ENCODE results near the gene AHRR.
A peak's percentile ranks its signal among the peaks of the same experiment; 100 is the strongest.

Gene AHRR

DNA sequence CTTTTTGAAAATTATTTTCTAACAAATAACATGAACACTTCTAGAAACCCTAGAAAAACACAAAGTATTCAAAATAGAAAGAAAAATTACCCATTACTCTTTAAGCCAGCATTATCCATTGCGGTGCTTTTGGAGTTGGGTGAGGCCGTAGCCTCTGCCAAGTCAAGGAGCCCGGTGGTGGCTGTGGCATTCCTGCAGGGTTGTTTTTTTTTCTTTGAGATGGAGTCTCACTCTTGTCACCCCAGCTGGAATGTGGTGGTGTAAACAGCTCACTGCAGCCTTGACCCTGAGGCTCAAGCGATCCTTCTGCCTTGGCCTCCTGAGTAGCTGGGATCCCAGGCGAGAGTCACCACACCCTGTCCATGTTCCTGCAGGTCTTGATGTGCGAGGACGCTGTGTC is 8.2 kb upstream of the AHRR start:
- WGBS, 2 experiments (ENCODE audit: insufficient coverage in 2 of 2) = 93 to 100% methylated on average over 3 to 5 of the region's 7 CpGs
- no peaks in the 10 kb centered on the region for H3K4me1 ChIP-seq (ENCODE audit: control insufficient read depth, insufficient read depth, low read length, poor library complexity, severe bottlenecking)
- H3K4me3 ChIP-seq (ENCODE audit: extremely low read depth, insufficient read depth, low read length, poor library complexity, severe bottlenecking) = no peak overlapping the region
- H3K36me3 ChIP-seq (ENCODE audit: control insufficient read depth, insufficient read depth, low read length) = peaks cover 33% of the 10 kb centered on the region
- no peak overlapping the region for H3K27ac ChIP-seq (ENCODE audit: low read depth, low read length, severe bottlenecking)
- H3K9me3 ChIP-seq (ENCODE audit: control insufficient read depth, low read length) = no peaks in the 10 kb centered on the region

DNA sequence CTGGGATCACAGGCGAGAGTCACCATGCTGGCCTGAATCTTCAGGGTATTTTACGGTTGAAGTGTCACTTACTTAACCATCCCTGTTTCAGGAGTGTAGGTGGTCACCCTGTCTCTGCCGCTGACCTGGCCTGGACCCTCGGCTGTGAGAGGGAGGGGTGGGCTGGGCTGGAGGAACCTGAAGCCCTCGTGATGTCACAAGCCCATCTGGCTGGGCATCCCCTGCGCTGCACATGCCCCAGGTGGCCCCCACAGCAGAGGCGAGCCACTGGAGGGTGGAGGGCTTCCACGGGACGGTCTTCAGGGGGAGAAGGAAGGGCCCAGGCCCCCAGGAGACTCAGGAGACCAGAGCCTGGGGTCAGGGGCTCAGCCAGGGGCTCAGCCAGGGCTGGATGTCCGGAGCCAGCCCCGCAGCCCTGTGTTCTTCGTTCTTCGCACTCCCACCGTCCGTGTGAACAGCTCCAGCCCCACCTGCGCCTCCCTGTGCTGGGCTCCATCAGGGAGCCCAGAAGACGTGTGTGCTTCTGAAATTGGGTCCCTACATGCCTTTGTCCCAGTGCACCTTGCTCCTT is 7.6 kb upstream of the AHRR start:
- 82 to 85% methylated on average over 12 to 15 of the region's 17 CpGs for WGBS, 2 experiments (ENCODE audit: insufficient coverage in 2 of 2)
- Histone ChIP-seq H3K9me3 (ENCODE audit: control insufficient read depth, low read length) (no peaks in the 10 kb centered on the region), H3K36me3 (ENCODE audit: control insufficient read depth, insufficient read depth, low read length) (peaks cover 33% of the 10 kb centered on the region)

DNA sequence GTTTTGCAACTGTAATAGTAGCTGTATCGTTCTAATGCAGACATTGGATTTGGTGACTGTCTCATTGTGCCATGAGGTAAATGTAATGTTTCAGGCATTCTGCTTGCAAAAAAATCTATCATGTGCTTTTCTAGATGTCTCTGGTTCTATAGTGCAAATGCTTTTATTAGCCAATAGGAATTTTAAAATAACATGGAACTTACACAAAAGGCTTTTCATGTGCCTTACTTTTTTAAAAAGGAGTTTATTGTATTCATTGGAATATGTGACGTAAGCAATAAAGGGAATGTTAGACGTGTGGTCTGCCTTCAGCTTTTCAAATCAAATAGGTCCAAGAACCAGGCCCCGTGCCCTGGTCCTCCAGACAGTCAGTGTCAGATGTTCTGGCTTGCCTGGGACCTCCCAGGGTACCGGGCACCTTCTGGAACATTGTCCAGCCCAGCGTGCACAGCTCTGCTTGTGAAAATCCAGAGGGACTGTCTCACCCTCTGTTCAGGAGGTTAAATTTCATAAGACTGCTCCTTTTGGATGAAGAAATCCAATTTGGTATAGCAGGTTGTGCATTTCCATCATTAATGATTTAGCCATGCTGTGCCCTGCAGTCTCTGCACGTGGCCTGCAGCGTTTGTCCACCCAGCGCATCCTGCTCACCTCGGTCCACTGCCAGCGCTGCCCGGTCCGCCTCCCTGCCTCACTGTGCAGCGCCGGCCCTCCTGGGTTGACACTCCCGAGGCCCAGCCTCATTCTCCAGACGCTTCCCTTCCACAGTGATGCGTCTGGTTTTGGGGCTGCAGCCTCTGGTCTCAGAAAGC is 6.6 kb upstream of the AHRR start:
- no peaks in the 10 kb centered on the region for H3K9me3 ChIP-seq (ENCODE audit: control insufficient read depth, low read length)
- H3K4me3 ChIP-seq (ENCODE audit: extremely low read depth, insufficient read depth, low read length, poor library complexity, severe bottlenecking) = no peak overlapping the region
- H3K27ac ChIP-seq (ENCODE audit: low read depth, low read length, severe bottlenecking) = no peak overlapping the region
- H3K36me3 ChIP-seq (ENCODE audit: control insufficient read depth, insufficient read depth, low read length) = peaks cover 32% of the 10 kb centered on the region
- WGBS, 2 experiments (ENCODE audit: insufficient coverage in 2 of 2) = 95 to 97% methylated on average over 18 of the region's 18 CpGs
- H3K4me1 ChIP-seq (ENCODE audit: control insufficient read depth, insufficient read depth, low read length, poor library complexity, severe bottlenecking) = no peaks in the 10 kb centered on the region

More for the DNA sequence above, 7.6 kb upstream of the AHRR start:
- no peak overlapping the region for H3K27ac ChIP-seq (ENCODE audit: low read depth, low read length, severe bottlenecking)
- no peak overlapping the region for H3K4me3 ChIP-seq (ENCODE audit: extremely low read depth, insufficient read depth, low read length, poor library complexity, severe bottlenecking)
- no peaks in the 10 kb centered on the region for H3K4me1 ChIP-seq (ENCODE audit: control insufficient read depth, insufficient read depth, low read length, poor library complexity, severe bottlenecking)

DNA sequence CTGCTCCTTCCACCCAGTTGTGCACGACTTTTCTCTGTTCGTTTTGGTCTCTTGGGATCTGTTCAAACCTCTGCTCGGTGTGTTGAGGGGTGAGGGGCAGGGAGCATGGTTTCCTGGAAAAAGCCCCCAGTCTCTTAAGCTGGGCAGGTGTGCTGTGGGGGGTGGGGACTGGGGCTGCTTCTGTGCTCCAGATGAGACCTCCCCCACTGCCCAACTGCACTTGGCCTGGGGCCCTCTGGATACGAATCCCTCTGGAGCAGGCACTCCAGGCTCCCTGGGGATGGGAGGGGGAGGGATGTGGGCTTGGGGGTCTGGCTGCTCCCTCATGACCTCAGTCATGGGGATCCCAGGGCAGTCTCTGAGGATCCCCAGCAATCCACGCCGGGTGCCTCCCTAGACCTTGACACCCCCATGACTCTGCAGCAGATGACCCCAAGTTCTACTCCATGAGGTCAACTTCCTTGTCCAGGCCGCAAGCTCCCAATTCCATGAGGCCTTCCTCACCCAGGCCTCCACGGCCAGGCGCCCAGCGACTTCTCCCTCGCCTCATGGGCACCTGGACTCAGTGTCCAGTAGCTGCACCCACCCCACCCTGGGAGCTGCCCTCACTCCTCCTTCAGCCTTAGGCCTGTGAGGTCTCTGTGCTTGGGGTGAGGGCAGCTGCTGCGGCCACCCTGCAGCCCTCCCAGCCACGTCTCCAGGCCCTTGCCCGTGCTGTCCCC is 5.9 kb upstream of the AHRR start:
- no peaks in the 10 kb centered on the region for H3K4me1 ChIP-seq (ENCODE audit: control insufficient read depth, insufficient read depth, low read length, poor library complexity, severe bottlenecking)
- H3K4me3 ChIP-seq (ENCODE audit: extremely low read depth, insufficient read depth, low read length, poor library complexity, severe bottlenecking) = no peak overlapping the region
- no peak overlapping the region for H3K27ac ChIP-seq (ENCODE audit: low read depth, low read length, severe bottlenecking)
- 88 to 96% methylated on average over 8 to 12 of the region's 14 CpGs for WGBS, 2 experiments (ENCODE audit: insufficient coverage in 2 of 2)
- H3K36me3 ChIP-seq (ENCODE audit: control insufficient read depth, insufficient read depth, low read length) = peaks cover 29% of the 10 kb centered on the region
- no peaks in the 10 kb centered on the region for H3K9me3 ChIP-seq (ENCODE audit: control insufficient read depth, low read length)

DNA sequence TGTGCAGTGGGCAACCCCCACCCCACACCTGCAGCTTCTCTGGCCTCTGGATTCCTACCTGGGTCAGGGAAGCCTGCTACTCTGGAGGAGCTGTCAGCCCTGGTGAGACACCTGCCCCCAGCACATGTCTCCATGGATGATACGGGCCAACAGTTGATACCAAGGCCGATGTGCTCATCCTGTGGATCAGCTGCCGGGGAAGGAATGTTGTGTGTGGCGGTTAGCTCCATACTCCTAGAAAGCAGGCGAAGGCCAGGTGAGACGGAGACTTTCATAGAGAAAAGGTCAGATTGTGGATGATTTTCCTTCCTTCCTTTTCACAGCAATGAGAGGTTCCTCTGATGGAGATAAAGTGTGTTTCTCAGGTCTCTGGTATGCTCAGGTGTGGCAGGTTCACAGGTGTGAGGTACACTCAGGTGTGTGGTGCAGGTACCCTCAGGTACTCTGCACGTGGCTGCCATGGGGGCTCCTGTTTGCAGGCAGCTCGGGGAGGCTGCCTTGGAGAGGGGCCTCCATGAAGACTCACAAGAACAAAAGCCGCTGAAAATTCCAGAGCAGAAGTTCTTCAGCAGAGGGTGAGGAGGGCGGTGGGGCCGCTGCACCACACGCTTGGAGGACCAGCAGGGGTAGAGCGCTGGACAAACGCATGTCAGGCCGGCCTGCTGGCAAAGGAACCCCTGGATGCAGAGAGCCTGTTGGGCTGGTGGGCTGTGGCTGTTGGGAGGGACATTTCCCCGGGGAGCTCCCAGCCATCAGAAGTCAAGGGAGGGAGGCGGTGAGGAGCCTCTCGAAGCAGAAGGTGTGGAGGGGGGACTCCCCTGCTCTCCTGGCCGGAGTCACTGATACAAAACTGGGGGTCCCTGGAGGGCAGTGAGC is 5.1 kb upstream of the AHRR start:
- Histone ChIP-seq H3K9me3 (ENCODE audit: control insufficient read depth, low read length) (no peaks in the 10 kb centered on the region), H3K36me3 (ENCODE audit: control insufficient read depth, insufficient read depth, low read length) (peaks cover 21% of the 10 kb centered on the region), H3K4me1 (ENCODE audit: control insufficient read depth, insufficient read depth, low read length, poor library complexity, severe bottlenecking) (no peaks in the 10 kb centered on the region), H3K4me3 (ENCODE audit: extremely low read depth, insufficient read depth, low read length, poor library complexity, severe bottlenecking) (no peak overlapping the region), H3K27ac (ENCODE audit: low read depth, low read length, severe bottlenecking) (no peak overlapping the region)
- WGBS, 2 experiments (ENCODE audit: insufficient coverage in 2 of 2) = 91 to 92% methylated on average over 11 to 17 of the region's 19 CpGs

DNA sequence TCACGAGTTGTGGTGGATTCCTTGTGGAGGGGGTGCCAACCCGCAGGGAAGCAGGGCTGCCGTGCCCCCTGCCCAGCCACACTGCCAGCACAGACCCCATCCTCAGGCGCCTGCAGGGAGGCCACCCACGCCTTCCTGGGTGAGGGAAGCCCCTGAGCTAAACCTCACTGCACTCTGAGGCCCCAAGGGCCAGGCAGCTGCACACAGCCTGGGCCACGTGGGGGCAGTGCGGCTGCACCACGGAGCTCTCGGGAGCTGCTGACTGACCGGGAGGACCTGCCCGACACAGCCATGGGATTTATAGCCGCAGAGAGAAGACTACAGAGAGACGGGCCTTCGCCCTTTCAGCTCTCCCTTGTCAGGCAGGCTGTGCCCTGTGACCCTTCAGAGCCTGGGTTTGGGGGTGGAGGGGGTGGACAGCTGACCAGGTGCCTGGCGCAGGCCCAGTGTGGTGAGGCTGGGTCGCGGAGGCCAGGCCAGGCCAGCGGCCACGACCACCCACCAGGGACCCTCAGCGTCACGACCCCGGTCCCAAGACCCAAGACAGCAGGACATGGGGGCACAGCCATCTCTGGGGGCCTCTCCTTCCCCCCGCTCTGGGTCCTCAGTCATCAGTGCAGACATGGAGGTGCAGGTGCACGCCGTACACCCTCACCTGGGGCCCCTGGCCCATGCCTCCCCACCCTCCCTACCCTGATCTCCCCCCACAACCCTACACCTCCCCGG is 4.3 kb upstream of the AHRR start:
- Histone ChIP-seq H3K36me3 (ENCODE audit: control insufficient read depth, insufficient read depth, low read length) (peaks cover 19% of the 10 kb centered on the region), H3K9me3 (ENCODE audit: control insufficient read depth, low read length) (no peaks in the 10 kb centered on the region), H3K4me1 (ENCODE audit: control insufficient read depth, insufficient read depth, low read length, poor library complexity, severe bottlenecking) (no peaks in the 10 kb centered on the region), H3K27ac (ENCODE audit: low read depth, low read length, severe bottlenecking) (no peak overlapping the region), H3K4me3 (ENCODE audit: extremely low read depth, insufficient read depth, low read length, poor library complexity, severe bottlenecking) (no peak overlapping the region)
- 48 to 53% methylated on average over 20 to 22 of the region's 26 CpGs for WGBS, 2 experiments (ENCODE audit: insufficient coverage in 2 of 2)

DNA sequence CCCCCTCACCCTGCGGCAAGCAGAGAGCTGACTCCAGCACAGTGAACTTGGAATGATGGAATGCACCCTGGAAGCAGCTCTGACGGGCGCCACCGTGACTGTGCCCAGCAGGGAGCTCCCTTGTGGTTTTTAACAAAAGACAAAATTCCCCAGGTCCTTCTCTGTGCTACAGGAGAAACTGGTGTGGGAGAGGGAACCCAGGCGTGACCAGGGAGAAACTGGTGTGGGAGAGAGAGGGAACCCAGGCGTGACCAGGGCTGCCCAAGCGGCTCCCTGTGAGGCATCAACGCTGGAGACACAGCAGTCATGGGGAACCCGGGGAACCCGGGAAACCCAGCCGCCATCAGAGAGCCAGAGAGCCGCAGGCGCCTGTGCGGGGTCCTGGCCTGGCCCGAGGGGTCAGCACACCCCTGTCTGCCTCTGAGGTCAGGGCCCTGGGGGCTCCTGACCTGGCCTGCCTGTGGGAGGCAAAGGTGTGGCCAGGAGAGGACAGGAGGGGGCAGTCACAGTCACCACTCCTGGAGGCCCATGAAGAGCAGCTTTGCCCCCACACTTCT is 3.1 kb upstream of the AHRR start:
- no peak overlapping the region for H3K4me3 ChIP-seq (ENCODE audit: extremely low read depth, insufficient read depth, low read length, poor library complexity, severe bottlenecking)
- no peaks in the 10 kb centered on the region for H3K4me1 ChIP-seq (ENCODE audit: control insufficient read depth, insufficient read depth, low read length, poor library complexity, severe bottlenecking)
- H3K9me3 ChIP-seq (ENCODE audit: control insufficient read depth, low read length) = no peaks in the 10 kb centered on the region
- H3K27ac ChIP-seq (ENCODE audit: low read depth, low read length, severe bottlenecking) = no peak overlapping the region
- peaks cover 14% of the 10 kb centered on the region for H3K36me3 ChIP-seq (ENCODE audit: control insufficient read depth, insufficient read depth, low read length)
- WGBS, 2 experiments (ENCODE audit: insufficient coverage in 2 of 2) = 66 to 80% methylated on average over 11 to 14 of the region's 15 CpGs

DNA sequence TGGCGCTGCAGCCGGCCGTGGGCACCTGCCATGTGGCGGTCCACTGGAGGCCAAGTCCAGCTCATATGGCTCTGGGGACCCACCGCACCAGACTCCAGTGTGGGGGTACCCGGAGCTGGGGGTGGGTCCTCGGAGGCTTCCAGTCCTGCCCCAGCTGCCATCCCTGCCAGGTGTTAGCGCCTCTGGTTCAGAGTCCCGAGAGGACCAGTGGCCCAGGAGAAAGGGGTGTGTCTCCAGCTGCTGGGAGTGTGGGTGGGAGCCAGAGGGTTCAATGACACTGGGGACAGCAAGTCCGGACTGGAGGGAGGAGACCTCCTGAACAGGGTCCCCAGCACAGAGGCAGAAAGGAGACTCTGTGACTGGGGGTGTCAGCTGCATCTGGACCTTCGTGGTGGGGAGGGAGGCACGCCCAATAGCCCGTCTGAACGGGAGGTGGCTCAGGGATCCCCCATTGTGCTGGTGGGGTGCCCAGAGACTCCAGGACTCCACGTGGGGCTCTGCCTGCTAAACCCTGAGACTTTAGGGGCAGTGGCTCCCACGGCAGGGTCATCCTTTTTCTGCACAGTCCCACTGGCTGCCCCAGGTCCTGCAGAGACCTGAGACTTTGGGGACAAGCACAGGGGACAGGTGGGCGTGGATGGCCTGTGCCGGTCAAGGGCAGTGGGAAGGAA is 2.4 kb upstream of the AHRR start:
- no peak overlapping the region for H3K27ac ChIP-seq (ENCODE audit: low read depth, low read length, severe bottlenecking)
- 70 to 79% methylated on average over 16 to 17 of the region's 18 CpGs for WGBS, 2 experiments (ENCODE audit: insufficient coverage in 2 of 2)
- H3K4me1 ChIP-seq (ENCODE audit: control insufficient read depth, insufficient read depth, low read length, poor library complexity, severe bottlenecking) = no peaks in the 10 kb centered on the region
- H3K4me3 ChIP-seq (ENCODE audit: extremely low read depth, insufficient read depth, low read length, poor library complexity, severe bottlenecking) = no peak overlapping the region
- no peaks in the 10 kb centered on the region for H3K9me3 ChIP-seq (ENCODE audit: control insufficient read depth, low read length)
- peaks cover 14% of the 10 kb centered on the region for H3K36me3 ChIP-seq (ENCODE audit: control insufficient read depth, insufficient read depth, low read length)

DNA sequence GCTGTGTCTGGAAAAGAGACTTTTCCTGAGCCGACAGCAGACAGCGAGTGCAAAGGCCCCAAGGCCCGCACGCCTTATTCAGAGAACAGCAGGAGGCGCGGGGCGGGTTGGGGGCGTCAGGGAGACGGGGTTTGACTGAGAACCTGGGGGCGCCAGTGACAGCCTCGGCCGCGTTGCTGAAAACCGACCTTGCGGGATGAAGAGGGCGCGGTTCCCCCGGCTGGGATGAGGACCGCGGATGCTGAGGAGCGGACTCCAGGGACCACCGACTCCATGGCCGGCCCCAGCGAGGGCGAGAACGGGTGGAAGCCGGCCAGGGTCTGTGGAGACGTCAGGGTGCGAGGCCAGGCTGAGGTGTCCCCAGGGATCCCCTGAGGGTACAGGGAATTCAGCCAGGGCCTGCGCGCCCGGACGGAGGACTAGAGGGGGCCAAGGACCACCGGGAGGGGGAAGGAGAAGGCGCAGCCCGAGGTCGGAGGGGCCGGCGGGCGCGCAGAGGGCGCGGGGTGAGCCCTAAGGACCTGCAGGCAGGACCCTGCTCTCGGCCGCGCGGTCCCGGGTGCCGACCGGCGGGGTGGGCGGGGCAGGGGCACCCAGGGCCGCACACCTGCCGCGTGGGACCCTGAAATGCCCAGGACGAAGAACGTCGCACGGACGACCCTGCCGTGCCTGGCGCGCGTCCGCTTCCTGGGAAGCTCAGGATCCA is 837 bp upstream of the AHRR start:
- Histone ChIP-seq H3K36me3 (ENCODE audit: control insufficient read depth, insufficient read depth, low read length) (peaks cover 6% of the 10 kb centered on the region), H3K27ac (ENCODE audit: low read depth, low read length, severe bottlenecking) (no peak overlapping the region), H3K9me3 (ENCODE audit: control insufficient read depth, low read length) (no peaks in the 10 kb centered on the region), H3K4me3 (ENCODE audit: extremely low read depth, insufficient read depth, low read length, poor library complexity, severe bottlenecking) (peak overlapping the region; percentile 49), H3K4me1 (ENCODE audit: control insufficient read depth, insufficient read depth, low read length, poor library complexity, severe bottlenecking) (no peaks in the 10 kb centered on the region)
- WGBS, 2 experiments (ENCODE audit: insufficient coverage in 2 of 2) = 2 to 3% methylated on average over 52 to 57 of the region's 65 CpGs
